HG02623 (cell line): Measurements from ENCODE around the gene HSPA1B.
"Not testable (repeated sequence)": the region's sequence is repeated elsewhere in the genome, so short reads cannot be mapped to it uniquely, and the experiment has no call there.

Experiments
- ATAC-seq: cut with Tn5 transposase; IDR thresholded peaks from one replicate; pipeline ENCODE4 v1.9.1; 2021; ENCODE audit warnings: moderate library complexity; ENCODE audit not compliant: unreplicated experiment

The HSPA1B gene

GRCh38 chr6:31857774-31858173 lies 30.2 kb downstream of the HSPA1B start:
- not testable (repeated sequence) for ATAC-seq

GRCh38 chr6:31858707-31859106 lies 31.2 kb downstream of the HSPA1B start:
- ATAC-seq, result no peak

DNA sequence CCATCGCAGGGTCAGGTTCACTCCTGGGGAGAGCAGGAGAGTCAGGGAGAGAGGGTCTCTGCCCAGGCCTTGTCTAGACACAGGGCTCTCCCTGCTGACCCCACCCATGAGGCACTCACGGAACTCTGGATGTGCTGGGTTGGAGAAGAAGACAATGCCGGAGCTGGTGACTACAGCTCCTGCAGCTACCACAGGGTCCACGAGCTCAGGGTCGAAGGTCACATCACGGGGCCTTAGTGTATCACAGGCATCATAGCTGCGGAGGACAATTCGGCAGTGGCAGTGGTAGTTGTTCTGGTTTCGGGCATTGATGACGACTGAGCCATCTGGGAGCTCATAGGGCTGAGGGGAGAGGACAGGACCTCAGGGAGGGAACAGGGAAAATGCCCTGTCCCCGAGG lies 32.4 kb downstream of the HSPA1B start:
- ATAC-seq, result no peak

- ATAC-seq, result no peak
Measured at GRCh38 chr6:31860349-31860748, 32.8 kb downstream of the HSPA1B start.

- ATAC-seq, result no peak
Measured at GRCh38 chr6:31861150-31861549, 33.6 kb downstream of the HSPA1B start.

- no peak for ATAC-seq
Measured at GRCh38 chr6:31861919-31862343, 34.4 kb downstream of the HSPA1B start.

GRCh38 chr6:31862344-31863235 lies 35.1 kb downstream of the HSPA1B start, which contains the start of gene NEU1:
Gene NEU1, minus strand, starts transcription at chr6:31862821. Its CDS starts 45 bp downstream, at chr6:31862776.
- ATAC-seq, result peak; percentile 88

DNA sequence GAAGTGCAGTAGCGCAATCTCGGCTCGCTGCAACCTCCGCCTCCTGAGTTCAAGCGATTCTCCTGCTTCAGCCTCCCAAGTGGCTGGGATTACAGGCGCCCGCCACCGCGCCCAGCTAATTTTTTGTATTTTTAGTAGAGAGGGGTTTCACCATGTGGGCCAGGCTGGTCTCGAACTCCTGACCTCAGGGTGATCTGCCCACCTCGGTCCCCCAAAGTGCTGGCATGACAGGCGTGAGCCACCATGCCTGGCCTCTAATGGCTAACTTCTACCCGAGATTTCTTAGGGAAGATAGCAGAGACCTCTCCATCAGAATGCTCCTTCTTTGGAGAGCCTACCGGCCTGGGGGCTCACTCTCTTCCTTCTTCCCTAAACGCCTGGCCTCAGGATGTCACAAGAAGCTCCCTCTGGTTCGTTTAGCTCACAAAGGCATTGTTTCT lies 36.6 kb downstream of the HSPA1B start:
- not testable (repeated sequence) for ATAC-seq

DNA sequence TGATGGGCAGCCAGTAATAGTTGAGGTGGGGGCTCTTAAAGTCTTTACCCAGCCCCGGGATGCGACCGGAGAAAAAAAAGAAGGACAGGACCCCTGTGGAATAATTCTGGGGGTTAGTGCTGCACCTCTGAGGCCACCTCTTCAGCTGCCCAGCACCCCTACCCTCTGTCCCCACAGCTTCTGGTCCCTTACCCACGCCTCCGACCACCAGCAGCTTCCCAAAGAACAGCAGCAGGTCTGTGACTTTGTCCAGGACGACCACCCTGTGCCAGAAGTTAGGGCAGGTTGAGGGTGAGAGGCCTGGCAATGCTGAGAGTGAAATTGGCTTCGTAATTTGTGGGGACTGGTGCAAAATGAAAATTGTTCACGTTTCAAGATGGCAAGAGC lies 37.3 kb downstream of the HSPA1B start:
- ATAC-seq, result no peak

DNA sequence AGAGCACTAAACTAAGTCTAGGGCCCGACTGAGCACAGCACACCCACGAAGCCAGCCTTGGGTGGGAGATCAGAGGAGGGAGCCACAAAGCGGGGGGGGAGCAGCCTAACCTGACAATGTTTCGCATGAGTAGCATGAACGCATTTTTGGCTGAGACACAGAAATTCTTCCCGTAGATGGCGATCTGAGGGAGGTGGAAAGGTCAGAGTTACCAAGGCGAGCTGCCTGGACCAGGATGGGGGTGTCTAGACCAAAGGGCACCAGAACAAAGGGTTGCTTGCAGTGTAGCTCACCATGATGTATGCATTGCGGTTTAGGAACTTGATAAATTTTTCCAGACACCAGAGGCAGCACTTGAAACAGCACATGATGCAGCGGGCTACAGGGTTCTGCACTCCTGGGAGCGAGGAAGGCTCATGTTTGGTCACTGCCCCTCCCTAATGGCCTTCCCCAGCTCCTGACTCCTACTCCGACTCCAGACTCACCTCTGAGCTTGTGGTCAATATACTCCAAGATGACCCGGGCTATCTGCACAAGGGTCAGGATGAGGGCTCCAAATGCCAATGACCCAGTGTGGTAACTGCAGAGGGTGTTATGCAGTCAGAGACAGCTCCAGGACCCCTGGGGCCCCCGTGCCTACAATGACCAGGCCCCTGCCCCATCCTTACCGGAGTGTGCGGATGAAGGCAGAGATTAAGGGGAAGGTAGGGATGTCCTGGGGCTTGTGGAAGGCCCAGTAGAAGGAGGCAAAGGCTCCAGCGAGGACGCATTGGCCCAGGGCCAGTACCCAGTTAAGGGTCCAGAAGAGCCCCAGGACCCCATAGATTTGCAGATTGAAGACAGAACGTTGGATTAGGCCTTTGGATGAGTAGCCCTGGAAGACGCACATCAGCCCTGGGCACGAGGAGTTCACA lies 37.9 kb downstream of the HSPA1B start:
- no peak for ATAC-seq

DNA sequence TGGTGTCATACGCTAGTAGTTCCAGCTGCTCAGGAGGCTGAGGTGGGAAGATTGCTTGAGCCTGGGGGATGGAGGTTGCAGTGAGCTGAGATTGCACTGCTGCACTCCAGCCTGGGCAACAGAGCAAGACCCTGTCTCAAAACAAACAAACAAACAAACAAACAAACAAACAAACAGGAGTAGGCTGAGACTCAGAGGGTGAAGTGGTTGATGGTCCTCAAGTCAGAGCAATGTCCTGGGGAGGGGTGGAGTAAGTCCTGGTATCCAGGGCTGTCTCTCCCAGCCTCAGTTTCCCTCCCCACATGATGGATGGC lies 41.1 kb downstream of the HSPA1B start:
- ATAC-seq, result not testable (repeated sequence)

GRCh38 chr6:31869343-31869742 lies 41.8 kb downstream of the HSPA1B start:
- ATAC-seq, result no peak

DNA sequence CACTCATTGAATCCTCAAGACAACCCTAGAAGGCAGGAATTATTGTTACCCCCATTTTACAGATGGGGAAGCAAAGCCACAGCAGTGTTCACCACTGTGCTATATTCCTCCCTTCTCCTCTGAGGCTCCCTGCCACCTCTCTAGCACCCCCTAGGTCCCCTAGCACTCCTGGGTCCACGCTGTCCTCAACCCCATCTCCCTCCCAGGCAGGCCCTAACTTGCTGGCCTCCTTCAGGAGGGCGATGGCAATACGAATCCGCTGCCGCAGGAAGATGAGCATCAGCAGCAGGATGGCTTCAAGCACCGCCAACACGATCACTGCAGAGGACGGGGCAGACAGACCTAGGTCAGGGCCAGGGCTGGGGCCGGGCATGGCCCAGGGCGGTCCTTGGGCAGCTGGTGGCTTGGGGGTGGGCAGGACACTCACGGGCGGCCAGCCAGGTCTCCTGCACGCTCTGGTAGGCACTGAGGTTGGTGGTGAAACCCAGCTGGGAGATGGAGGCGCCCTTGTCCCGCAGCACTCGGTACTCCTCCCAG lies 42.9 kb downstream of the HSPA1B start:
- ATAC-seq, result no peak

GRCh38 chr6:31871046-31871659 lies 43.6 kb downstream of the HSPA1B start:
- no peak for ATAC-seq

DNA sequence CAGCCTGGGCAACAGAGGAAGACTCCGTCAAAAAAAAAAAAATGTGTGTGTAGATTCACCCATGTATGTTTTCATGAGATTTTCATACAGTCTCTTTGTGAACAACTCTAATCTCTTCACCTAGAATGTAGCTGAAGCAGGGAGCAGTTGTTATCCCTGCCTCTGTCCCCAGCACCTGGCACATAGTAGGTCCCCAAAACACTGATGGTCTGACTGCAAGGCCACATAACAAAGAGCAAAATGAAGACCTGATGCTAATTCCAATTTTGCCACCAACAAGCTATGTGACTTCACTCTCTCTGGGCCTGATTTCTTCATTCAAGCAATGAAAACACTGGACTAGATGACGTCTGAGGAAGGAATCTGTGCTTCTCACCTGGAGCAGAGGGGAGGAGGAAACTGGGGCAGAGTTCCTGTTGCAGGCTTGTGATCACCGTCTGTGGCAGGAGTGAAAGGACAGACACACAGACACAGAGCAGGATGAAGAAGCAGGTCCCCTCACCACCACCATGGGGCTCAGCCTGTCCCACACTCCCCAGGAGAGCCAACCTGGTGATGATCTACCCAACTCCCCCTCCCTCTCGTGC lies 46.6 kb downstream of the HSPA1B start:
- ATAC-seq, result no peak

DNA sequence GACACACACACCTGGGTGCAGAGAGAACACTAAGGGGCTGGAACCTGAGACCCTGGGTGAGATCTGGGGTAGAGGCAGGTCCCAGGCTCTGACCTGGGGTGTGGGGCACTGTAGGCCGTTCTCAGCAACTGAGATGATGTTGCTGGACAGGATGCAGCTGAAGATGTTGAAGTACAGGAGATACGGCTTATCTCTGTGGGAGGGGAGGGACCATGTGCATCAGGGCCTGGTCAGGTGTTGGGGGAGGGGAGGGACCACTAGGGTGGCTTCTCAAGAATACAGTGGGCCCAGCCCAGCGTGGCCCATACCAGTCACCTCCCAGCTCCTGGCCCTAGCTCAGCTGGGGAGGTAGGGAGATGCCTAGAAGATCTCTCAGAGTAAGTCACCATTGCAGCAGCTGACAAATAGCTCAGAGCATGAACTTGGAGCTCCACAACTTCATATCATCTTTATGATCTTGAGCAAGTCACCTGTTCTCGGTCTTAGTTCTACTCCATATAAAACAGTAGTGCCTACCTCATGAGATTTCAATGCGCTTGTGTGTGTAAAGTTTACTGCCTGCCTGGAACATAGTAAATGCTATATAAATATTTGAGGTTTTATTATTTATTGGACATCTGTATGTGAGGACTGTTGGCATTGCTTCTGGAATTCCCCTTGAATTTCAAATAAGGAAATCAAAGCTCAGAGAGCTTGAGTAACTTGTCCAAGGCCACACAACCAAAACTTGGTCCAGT lies 47.5 kb downstream of the HSPA1B start:
- ATAC-seq, result no peak

DNA sequence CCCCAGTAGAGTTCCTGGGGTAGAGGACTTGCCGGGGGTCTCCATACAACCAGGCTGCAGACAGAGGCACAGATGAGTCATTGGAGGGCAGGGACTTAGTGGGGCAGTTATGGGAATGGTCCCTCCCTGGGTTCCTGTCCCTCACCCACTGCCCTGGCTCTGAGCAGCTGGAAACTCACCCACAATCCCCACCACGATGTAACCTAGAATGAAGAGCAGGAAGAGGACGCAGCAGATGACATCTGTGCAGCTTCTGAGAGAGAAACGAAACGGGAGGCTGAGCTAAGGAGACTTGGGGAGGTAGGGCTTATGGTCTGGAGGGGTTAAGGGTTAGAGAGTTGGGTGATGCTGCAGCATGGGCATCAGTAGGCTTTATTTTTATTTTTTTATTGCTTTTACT lies 48.3 kb downstream of the HSPA1B start:
- no peak for ATAC-seq

GRCh38 chr6:31876357-31876756 lies 48.8 kb downstream of the HSPA1B start:
- no peak for ATAC-seq

DNA sequence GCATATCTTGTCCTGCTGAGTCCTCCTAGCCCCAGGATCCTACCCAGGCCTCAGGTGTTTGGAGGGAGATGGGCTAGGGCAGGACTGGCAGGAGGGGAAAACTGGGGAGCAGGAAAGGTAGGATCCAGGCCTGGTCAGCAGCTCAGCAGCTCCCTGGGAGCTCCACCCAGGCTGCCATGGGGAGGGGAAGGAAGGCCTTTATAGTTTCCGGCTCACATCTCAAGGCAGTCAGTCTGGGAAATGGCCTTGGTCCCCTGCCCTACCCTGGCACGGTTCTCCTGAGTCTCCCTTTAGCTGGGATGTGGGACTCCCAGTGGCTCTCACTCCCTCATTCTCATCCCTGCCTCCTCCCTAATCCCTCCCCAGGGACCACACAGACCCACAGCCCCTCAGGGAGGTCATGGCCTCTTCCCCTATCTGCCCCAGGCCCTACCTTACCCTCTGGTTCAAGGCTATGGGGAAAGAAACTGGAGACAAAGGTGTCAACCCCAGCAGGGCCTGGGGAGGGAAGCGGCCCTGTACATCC lies 49.6 kb downstream of the HSPA1B start:
- no peak for ATAC-seq
